ENCODE data around the gene RALGAPA1.
"Not testable (repeated sequence)": the region's sequence is repeated elsewhere in the genome, so short reads cannot be mapped to it uniquely, and the experiment has no call there.

RALGAPA1 gene

GRCh38 chr14:35760143-35760542, 49.0 kb downstream of the RALGAPA1 start:
- DNase-seq: no peak

- no peak for DNase-seq
Measured at GRCh38 chr14:35758523-35759129, 50.5 kb downstream of the RALGAPA1 start.

GRCh38 chr14:35754671-35755070, 54.4 kb downstream of the RALGAPA1 start:
- no peak for DNase-seq

- DNase-seq: no peak
Measured at GRCh38 chr14:35752380-35752779, 56.7 kb downstream of the RALGAPA1 start.

- no peak for DNase-seq
Measured at GRCh38 chr14:35750202-35750904, 58.7 kb downstream of the RALGAPA1 start.

GRCh38 chr14:35747379-35747778, 61.7 kb downstream of the RALGAPA1 start:
- DNase-seq: no peak

- no peak for DNase-seq
Measured at GRCh38 chr14:35742442-35742841, 66.7 kb downstream of the RALGAPA1 start.

GRCh38 chr14:35742032-35742371, 67.1 kb downstream of the RALGAPA1 start:
- DNase-seq: no peak

- DNase-seq: no peak
Measured at GRCh38 chr14:35741345-35742031, 67.6 kb downstream of the RALGAPA1 start.

- no peak for DNase-seq
Measured at GRCh38 chr14:35740215-35740614, 68.9 kb downstream of the RALGAPA1 start.

GRCh38 chr14:35735163-35735562, 73.9 kb downstream of the RALGAPA1 start:
- DNase-seq: not testable (repeated sequence)

GRCh38 chr14:35733510-35733909, 75.6 kb downstream of the RALGAPA1 start:
- not testable (repeated sequence) for DNase-seq

- no peak for DNase-seq
Measured at GRCh38 chr14:35730871-35731270, 78.2 kb downstream of the RALGAPA1 start.

- DNase-seq: no peak
Measured at GRCh38 chr14:35727764-35728163, 81.3 kb downstream of the RALGAPA1 start.

- DNase-seq: no peak
Measured at GRCh38 chr14:35725930-35726329, 83.2 kb downstream of the RALGAPA1 start.

- DNase-seq: no peak
Measured at GRCh38 chr14:35715079-35715478, 94.0 kb downstream of the RALGAPA1 start.

GRCh38 chr14:35712466-35712865, 96.6 kb downstream of the RALGAPA1 start:
- DNase-seq: no peak

- no peak for DNase-seq
Measured at GRCh38 chr14:35708062-35708461, 101.0 kb downstream of the RALGAPA1 start.

GRCh38 chr14:35705636-35706035, 103.5 kb downstream of the RALGAPA1 start:
- DNase-seq: no peak

GRCh38 chr14:35704793-35705493, 104.2 kb downstream of the RALGAPA1 start:
- DNase-seq: no peak

- DNase-seq: no peak
Measured at GRCh38 chr14:35701531-35701930, 107.6 kb downstream of the RALGAPA1 start.

- no peak for DNase-seq
Measured at GRCh38 chr14:35699791-35700444, 109.2 kb downstream of the RALGAPA1 start.

GRCh38 chr14:35696575-35696974, 112.5 kb downstream of the RALGAPA1 start:
- no peak for DNase-seq

All from hematopoietic multipotent progenitor cell treated with erythropoietin and hydrocortisone succinate and interleukin-3 and kit ligand, for 8 days (in vitro differentiated cells).